ENCODE measurements around the gene CATSPERD.

CATSPERD gene

GRCh38 chr19:5789351-5789761, 68.9 kb downstream of the CATSPERD start:
- DNase-seq = no peak

DNA sequence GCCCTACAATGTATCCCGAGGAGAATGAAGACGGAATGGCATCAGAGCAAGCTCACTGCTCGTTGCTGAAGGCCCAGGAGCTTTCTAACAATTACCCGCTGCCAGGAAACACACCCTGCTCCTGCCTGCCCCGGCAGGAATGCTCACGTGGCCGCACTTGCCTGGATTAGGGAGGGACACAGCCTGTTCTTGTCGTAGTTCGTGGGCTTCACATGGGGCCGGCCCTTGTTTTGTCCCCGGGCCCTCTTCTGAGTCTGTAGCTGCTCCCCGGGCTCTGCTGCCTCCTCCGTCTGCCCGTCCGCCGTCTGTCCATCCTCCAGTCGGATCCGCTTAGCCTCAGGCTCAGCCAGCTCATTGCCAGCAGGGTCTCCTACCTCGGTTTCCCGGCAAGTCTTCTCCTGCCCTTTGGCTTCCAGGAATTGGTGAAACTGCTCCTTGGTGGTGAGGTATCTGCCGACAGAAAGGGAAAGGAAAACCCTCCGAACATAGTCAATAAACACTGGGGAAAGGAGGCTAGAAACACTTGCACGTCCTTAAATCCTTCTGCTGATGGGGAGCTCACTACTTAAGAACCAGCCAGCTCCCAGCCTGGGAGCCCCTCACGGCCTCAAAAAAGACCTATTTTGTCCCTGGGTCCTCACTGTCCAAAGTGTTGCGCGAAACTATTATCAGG, 69.6 kb downstream of the CATSPERD start:
- no peak for DNase-seq

DNA sequence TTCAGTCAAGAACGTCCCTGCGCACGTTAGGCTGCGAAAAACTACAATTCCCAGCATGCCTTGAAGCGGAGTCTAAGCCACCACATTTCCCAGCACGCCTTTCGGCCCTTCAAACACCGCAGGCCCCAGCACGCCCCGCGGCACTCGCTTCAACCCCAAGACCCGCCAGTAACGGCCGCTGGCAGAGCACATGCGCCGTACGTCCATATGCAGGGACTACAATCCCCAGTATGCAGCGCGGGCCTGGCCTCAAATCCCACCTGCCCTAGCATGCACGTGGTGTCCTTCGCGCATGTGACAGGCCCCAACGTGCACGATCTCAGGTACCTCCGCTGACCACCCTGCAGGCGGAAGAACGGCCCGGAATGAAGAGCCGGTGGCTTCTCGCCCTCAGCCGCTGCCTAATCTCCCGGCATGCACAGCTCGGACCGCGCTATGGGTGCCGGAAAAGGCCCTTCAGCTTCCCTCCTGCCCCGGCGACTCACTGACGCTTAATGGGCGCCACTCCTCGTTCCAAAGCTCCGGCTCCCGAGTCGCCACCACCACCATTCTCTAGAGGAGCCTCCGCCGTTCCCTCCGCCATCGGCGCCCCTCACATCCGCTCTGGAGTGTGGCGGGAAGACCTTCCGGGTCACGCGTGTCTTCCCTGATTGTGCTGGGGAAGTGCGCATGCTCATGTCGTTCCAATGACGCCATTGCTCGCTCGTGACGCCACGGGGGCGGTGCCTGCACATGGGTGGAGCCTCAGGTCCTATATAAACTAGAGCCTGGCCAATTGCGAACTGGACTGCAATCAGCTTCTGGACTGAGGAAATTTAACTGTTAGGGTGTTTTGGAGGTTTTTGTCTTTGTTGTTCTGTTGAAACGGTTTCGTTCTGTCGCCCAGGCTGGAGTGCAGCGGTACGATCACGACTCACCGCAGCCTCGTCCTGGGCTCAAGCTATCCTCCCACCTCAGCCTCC, 70.4 kb downstream of the CATSPERD start, which contains the start of gene DUS3L:
Gene DUS3L (minus strand): TSS at position 605 of the 962 bp plus-strand sequence. CDS start 22 bp downstream, at position 583.
- DNase-seq = peak; percentile 98

- no peak for DNase-seq
These were observed 71.8 kb downstream of the CATSPERD start for GRCh38 chr19:5792224-5792623.

GRCh38 chr19:5793188-5793587, 72.8 kb downstream of the CATSPERD start:
- no peak for DNase-seq

DNA sequence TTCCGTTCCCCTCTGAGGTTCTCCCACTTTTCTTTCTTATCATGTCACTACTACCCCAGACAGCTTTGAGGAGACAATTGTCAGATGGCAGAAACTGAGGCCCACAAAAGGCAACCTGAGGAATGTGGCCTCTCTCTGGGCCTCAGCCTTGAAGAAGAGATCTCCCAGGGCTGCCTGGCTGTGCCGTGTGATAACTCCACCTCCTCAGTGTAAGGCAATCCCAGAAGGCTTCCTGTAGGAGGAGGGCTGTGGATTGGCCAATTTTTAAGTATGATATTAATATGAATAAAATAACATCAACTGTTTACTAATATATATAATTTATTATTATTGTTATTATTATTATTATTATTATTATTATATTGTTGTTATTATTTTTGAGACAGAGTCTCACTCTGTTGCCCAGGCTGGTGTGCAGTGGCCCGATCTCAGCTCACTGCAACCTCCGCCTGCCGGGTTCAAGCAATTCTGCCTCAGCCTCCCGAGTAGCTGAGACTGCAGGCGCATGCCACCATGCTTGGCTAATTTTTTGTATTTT, 75.0 kb downstream of the CATSPERD start:
- DNase-seq = no peak

- no peak for DNase-seq
These were observed 77.8 kb downstream of the CATSPERD start for GRCh38 chr19:5798244-5798643.

GRCh38 chr19:5799247-5800241, 79.1 kb downstream of the CATSPERD start:
- DNase-seq = no peak

GRCh38 chr19:5800361-5801270, 80.2 kb downstream of the CATSPERD start:
- no peak for DNase-seq

- peak; percentile 64 for DNase-seq
These were observed 81.6 kb downstream of the CATSPERD start for GRCh38 chr19:5801796-5802619.

- no peak for DNase-seq
These were observed 83.0 kb downstream of the CATSPERD start for GRCh38 chr19:5803441-5803751.

- peak; percentile 87 for DNase-seq
These were observed 83.5 kb downstream of the CATSPERD start for GRCh38 chr19:5803752-5804515.

DNA sequence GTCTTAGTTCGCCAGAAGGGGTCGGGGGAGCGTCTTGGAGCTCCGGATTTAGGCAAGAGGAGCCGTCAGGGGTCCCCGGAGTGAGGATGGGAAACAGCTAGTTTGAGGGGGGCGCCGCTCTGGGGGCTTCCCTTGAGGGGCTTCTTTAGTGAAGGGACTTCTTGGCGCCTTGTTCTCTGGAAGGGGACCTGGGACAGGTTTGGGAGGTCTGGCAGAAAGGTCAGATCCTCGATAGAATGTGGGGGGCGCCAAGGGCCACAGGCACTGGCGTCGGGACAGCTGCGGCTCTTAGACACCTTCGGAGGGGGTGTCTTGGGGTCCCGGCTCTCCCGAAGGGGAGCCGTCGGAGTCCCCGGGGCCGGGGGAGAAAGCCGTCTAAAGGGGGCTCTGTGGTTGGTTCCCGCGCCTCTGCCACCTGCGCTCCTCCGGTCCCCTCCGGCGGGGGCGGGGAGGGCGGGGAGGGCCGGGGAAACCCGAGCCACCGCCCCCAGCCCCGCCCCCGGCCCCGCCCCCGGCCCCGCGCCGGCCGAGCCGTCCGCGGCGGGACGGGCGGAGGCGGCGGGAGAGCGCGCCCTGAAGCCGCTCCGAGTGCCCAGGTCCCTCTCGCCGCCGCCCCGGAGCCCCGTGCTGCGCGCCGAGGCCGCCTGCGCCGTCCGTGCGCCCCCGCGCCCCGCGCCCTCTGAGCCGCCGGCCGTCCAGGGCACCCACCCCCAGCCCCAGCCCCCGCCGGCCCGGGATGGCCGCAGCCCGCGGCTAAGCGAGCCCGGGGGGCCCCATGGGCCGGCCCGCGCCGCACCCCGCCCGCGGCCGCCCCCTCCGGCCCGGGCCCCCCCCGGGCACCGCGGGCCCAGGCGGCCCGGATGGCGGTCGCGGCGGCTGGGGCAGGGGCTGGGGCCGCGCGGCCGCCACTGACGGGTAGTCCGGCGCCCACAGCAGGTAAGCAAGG, 84.4 kb downstream of the CATSPERD start, which contains the start of gene NRTN:
Gene NRTN (plus strand): TSS at position 552 of the 946 bp plus-strand sequence. CDS start 19,099 bp downstream, outside the sequence.
- no peak for DNase-seq

DNA sequence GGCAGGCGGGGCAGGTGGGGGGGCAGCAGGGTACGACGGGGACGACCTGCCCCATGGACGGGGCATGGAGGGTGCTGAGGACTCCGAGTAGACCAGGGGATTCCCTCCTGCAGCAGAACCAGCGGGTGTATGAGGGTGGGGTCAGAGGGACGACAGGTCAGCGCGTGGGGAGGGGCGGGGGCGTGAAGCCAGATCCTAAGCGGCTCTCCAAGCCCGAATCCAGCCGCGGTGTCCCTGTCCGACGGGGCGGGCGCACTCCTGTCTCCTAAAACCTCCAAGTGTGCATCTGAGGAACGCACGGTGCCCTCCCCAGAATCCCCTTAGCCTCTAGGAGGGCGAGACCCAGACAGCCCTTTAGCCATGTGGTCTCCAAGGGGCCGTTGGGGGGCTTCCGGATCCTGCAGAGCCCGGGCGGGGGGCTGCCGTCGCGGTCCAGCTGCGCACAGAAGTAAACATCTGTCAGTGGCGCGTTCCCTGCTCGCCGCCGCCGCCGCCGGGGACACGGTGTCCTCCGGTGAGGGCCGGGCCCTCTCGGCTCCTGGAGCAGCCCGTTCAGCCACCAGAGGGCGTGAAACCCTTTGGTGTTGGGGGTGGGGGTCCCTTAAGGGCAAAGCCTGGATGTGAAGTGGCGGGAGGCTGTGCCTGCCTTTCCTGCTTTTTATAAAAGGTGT, 85.2 kb downstream of the CATSPERD start:
- DNase-seq = peak; percentile 51

- no peak for DNase-seq
These were observed 85.7 kb downstream of the CATSPERD start for GRCh38 chr19:5806133-5806489.

GRCh38 chr19:5806905-5807304, 86.5 kb downstream of the CATSPERD start:
- no peak for DNase-seq

- no peak for DNase-seq
These were observed 87.8 kb downstream of the CATSPERD start for GRCh38 chr19:5808120-5808816.

Measured in fibroblast of skin of right biceps (primary cell).